Naive thymus-derived CD4-positive, alpha-beta T cell (primary cell): ENCODE data around the gene CCDC88B. TPM values are rescaled to one million over a fixed set of nuclear protein-coding genes. Genes with fewer than 3 reads are reported as not detected.

Source experiments
- ATAC-seq: fragments of 150-1000 bp; cut with Tn5 transposase; 2 replicates; pipeline ENCODE4 v1.10.0; 2021; ENCODE audit warnings: mild to moderate bottlenecking, moderate library complexity
- CTCF ChIA-PET: fragments of 350-600 bp; sonication (Branson Sonifier 250); formaldehyde crosslinking; loops from one replicate; lab custom pipeline; 2021; ENCODE audit warnings: antibody characterized with exemption; lab: Charles Lee
- POLR2A ChIA-PET: fragments of 350-600 bp; sonication (Branson Sonifier 250); formaldehyde crosslinking; loops from one replicate; lab custom pipeline; 2021; ENCODE audit warnings: antibody characterized with exemption, inconsistent platforms; lab: Charles Lee
- DNase-seq, 9 donors: peaks; one replicate each; pipeline versions ENCODE4 v3.0.0 to v3.0.0-alpha.2; 2020 to 2022; ENCODE audit warnings: mixed read lengths in 1 of 9
- H3K27ac ChIP-seq: one replicate; pipeline ENCODE4 v1.7.0; 2013; ENCODE audit warnings: mild to moderate bottlenecking, low read depth, low read length, moderate library complexity
- H3K27me3 ChIP-seq, 2 donors: one replicate each; pipeline ENCODE4 v1.7.0; 2013; ENCODE audit warnings: low read length in 2 of 2, mild to moderate bottlenecking in 2 of 2, moderate library complexity in 2 of 2; ENCODE audit not compliant: control insufficient read depth in 2 of 2, insufficient read depth in 2 of 2
- H3K36me3 ChIP-seq, 3 experiments: 1 replicate in 2 of 3; 2 replicates in 1 of 3; pipeline ENCODE4 v1.7.0; 2013; ENCODE audit warnings: low read length in 3 of 3, mild to moderate bottlenecking in 3 of 3, moderate library complexity in 1 of 3; ENCODE audit not compliant: insufficient read depth in 3 of 3, control insufficient read depth in 2 of 3
- H3K4me1 ChIP-seq, 2 donors: one replicate each; pipeline ENCODE4 v1.7.0; 2013; ENCODE audit warnings: low read length in 2 of 2, mild to moderate bottlenecking in 2 of 2, moderate library complexity in 1 of 2; ENCODE audit not compliant: control insufficient read depth in 2 of 2, insufficient read depth in 2 of 2
- H3K4me3 ChIP-seq: 2 replicates; pipeline ENCODE4 v1.7.0; 2013; ENCODE audit warnings: mild to moderate bottlenecking, low read length
- H3K9me3 ChIP-seq, 3 experiments: 1 replicate in 2 of 3; 2 replicates in 1 of 3; pipeline ENCODE4 v1.7.0; 2013; ENCODE audit warnings: low read length in 3 of 3; ENCODE audit not compliant: control insufficient read depth in 2 of 3
- H3K27ac Mint-ChIP-seq, 9 donors: one replicate each; pipeline ENCODE4 v1.8.0; 2020 to 2022; ENCODE audit warnings: mixed read lengths in 9 of 9, mild to moderate bottlenecking in 8 of 9, moderate library complexity in 5 of 9, inconsistent platforms in 2 of 9
- H3K27me3 Mint-ChIP-seq, 5 donors: one replicate each; pipeline ENCODE4 v1.8.0; 2021 to 2022; ENCODE audit warnings: mixed read lengths in 5 of 5, mild to moderate bottlenecking in 1 of 5
- H3K36me3 Mint-ChIP-seq, 5 donors: one replicate each; pipeline ENCODE4 v1.8.0; 2020 to 2022; ENCODE audit warnings: mixed read lengths in 5 of 5, mild to moderate bottlenecking in 3 of 5, inconsistent platforms in 1 of 5
- H3K4me1 Mint-ChIP-seq, 7 donors: one replicate each; pipeline ENCODE4 v1.8.0; 2020 to 2022; ENCODE audit warnings: mixed read lengths in 7 of 7, mild to moderate bottlenecking in 3 of 7, inconsistent platforms in 1 of 7
- H3K4me3 Mint-ChIP-seq, 10 donors: one replicate each; pipeline ENCODE4 v1.8.0; 2020 to 2022; ENCODE audit warnings: mild to moderate bottlenecking in 10 of 10, mixed read lengths in 10 of 10, moderate library complexity in 6 of 10, inconsistent platforms in 2 of 10
- H3K9me3 Mint-ChIP-seq, 11 donors: one replicate each; pipeline ENCODE4 v1.8.0; 2020 to 2022; ENCODE audit warnings: mixed read lengths in 11 of 11, mild to moderate bottlenecking in 4 of 11, inconsistent platforms in 1 of 11, moderate library complexity in 1 of 11
- intact Hi-C, 2 donors: fragments of 100-400 bp; cut with micrococcal nuclease; formaldehyde crosslinking; loops; one replicate each; pipeline ENCODE4 v1.15.1; 2023
- polyA plus RNA-seq, 2 donors: library from polyadenylated mRNA; unstranded; fragments of 300-500 nt; fragmentation: Illumina TruSeq; gene quantifications; one replicate each; pipeline ENCODE4 v1.2.3, GENCODE V29; 2021
- total RNA-seq, 6 experiments: library from RNA in 5 of 6; stranded (reverse) in 5 of 6; gene quantifications; 1 replicate in 5 of 6; 2 replicates in 1 of 6; pipeline ENCODE4 v1.2.3 and lab custom pipeline; 2021 to 2026

The CCDC88B gene
- total and polyA plus RNA-seq, 7 experiments from 2014 or later: 12.8 to 182 (median 74.3) TPM

- Mint-ChIP-seq H3K4me1 (peaks cover 5 to 21% (median 15%) of the 10 kb centered on the region in 7 donors), H3K9me3 (no peaks in the 10 kb centered on the region), H3K36me3 (peaks cover 0 to 3% (median 0%) of the 10 kb centered on the region in 5 donors), H3K4me3 (no peak overlapping the region), H3K27me3 (no peaks in the 10 kb centered on the region), H3K27ac (no peak overlapping the region)
- no peak for ATAC-seq
- Histone ChIP-seq H3K4me3 (no peak overlapping the region), H3K27me3 (no peaks in the 10 kb centered on the region), H3K9me3 (no peaks in the 10 kb centered on the region), H3K27ac (no peak overlapping the region), H3K36me3 (peaks cover 0 to 43% (median 3%) of the 10 kb centered on the region in 3 experiments), H3K4me1 (peaks cover 5 to 16% of the 10 kb centered on the region in 2 donors)
- ChIA-PET CTCF (interaction anchor here (0.6 to 3.5 kb wide), 2 partner anchors 25 to 37 kb away, joined by 3 to 18 read pairs; partner anchors contain the start of genes PRDX5 and TRMT112), POLR2A (interaction anchor here (0.7 kb wide), 1 partner anchor 36 kb away, joined by 3 read pairs; the partner anchor contains the start of genes PRDX5 and TRMT112)
- intact Hi-C loops: no loop called here
- no peak for DNase-seq
Observed at GRCh38 chr11:64353715-64354506, 13.9 kb downstream of the CCDC88B start.

- ChIA-PET CTCF (interaction anchor here (0.6 to 3.5 kb wide), 6 partner anchors 21 to 1293 kb away, joined by 3 to 18 read pairs (median 4); partner anchors contain the start of genes FERMT3, PRDX5 and TRMT112), POLR2A (interaction anchor here (0.6 to 1.1 kb wide), 3 partner anchors 38 to 803 kb away, joined by 3 to 4 read pairs (median 4); partner anchors contain the start of genes PRDX5 and TRMT112)
- DNase-seq: peak in 6 of 9 donors; percentile 27 to 52 (median 40)
- H3K27ac ChIP-seq: no peak overlapping the region
- no peak overlapping the region for H3K4me3 Mint-ChIP-seq
- peaks cover 15 to 30% (median 24%) of the 10 kb centered on the region in 7 donors for H3K4me1 Mint-ChIP-seq
- H3K36me3 Mint-ChIP-seq: peaks cover 0 to 10% (median 0%) of the 10 kb centered on the region in 5 donors
- H3K4me3 ChIP-seq: no peak overlapping the region
- no peaks in the 10 kb centered on the region for H3K9me3 ChIP-seq
- H3K27me3 Mint-ChIP-seq: no peaks in the 10 kb centered on the region
- intact Hi-C loops: loop anchor here in 1 of 2 donors (1.0 to 5.0 kb wide), 4 partner anchors 13 to 148 kb away; partner anchors contain the start of genes ESRRA, FERMT3 and PRDX5
- peaks cover 0 to 35% (median 3%) of the 10 kb centered on the region in 3 experiments for H3K36me3 ChIP-seq
- no peaks in the 10 kb centered on the region for H3K9me3 Mint-ChIP-seq
- no peaks in the 10 kb centered on the region for H3K27me3 ChIP-seq
- peaks cover 10 to 16% of the 10 kb centered on the region in 2 donors for H3K4me1 ChIP-seq
- H3K27ac Mint-ChIP-seq: no peak overlapping the region
- peak; percentile 60 for ATAC-seq
Observed at GRCh38 chr11:64355078-64355940, 15.3 kb downstream of the CCDC88B start.

GRCh38 chr11:64356498-64357411, 16.8 kb downstream of the CCDC88B start:
- no peaks in the 10 kb centered on the region for H3K9me3 Mint-ChIP-seq
- ChIA-PET CTCF (interaction anchor here (0.5 to 1.0 kb wide), 2 partner anchors 39 to 1537 kb away, joined by 4 to 9 read pairs; partner anchors contain the start of gene PRDX5), POLR2A (no interaction called here)
- H3K27me3 Mint-ChIP-seq: no peaks in the 10 kb centered on the region
- H3K4me3 ChIP-seq: no peak overlapping the region
- no peak overlapping the region for H3K27ac ChIP-seq
- intact Hi-C loops: loop anchor here in 1 of 2 donors (5.0 kb wide), 1 partner anchor 149 kb away; the partner anchor contains the start of gene FERMT3
- H3K27ac Mint-ChIP-seq: peak overlapping the region in 5 of 9 donors; percentile 31 to 86 (median 56)
- no peak for ATAC-seq
- peaks cover 16 to 36% (median 30%) of the 10 kb centered on the region in 7 donors for H3K4me1 Mint-ChIP-seq
- peaks cover 10 to 16% of the 10 kb centered on the region in 2 donors for H3K4me1 ChIP-seq
- H3K4me3 Mint-ChIP-seq: peak overlapping the region in 9 of 10 donors; percentile 9 to 76 (median 39)
- no peaks in the 10 kb centered on the region for H3K9me3 ChIP-seq
- peak in 1 of 9 donors; percentile 48 for DNase-seq
- H3K36me3 ChIP-seq: peaks cover 0 to 45% (median 3%) of the 10 kb centered on the region in 3 experiments
- no peaks in the 10 kb centered on the region for H3K27me3 ChIP-seq
- H3K36me3 Mint-ChIP-seq: peaks cover 0 to 16% (median 0%) of the 10 kb centered on the region in 5 donors

GRCh38 chr11:64357446-64357845, 17.4 kb downstream of the CCDC88B start:
- Mint-ChIP-seq H3K27me3 (no peaks in the 10 kb centered on the region), H3K36me3 (peaks cover 0 to 19% (median 0%) of the 10 kb centered on the region in 5 donors), H3K27ac (peak overlapping the region in 1 of 9 donors; percentile 77), H3K9me3 (no peaks in the 10 kb centered on the region), H3K4me3 (peak overlapping the region in 3 of 10 donors; percentile 20 to 100 (median 79)), H3K4me1 (peaks cover 16 to 40% (median 30%) of the 10 kb centered on the region in 7 donors)
- Histone ChIP-seq H3K36me3 (peaks cover 0 to 45% (median 3%) of the 10 kb centered on the region in 3 experiments), H3K27ac (no peak overlapping the region), H3K9me3 (no peaks in the 10 kb centered on the region), H3K4me3 (no peak overlapping the region), H3K27me3 (no peaks in the 10 kb centered on the region), H3K4me1 (peaks cover 10 to 16% of the 10 kb centered on the region in 2 donors)
- intact Hi-C loops: loop anchor here in 1 of 2 donors (5.0 kb wide), 1 partner anchor 150 kb away; the partner anchor contains the start of gene FERMT3
- ATAC-seq: no peak
- DNase-seq: no peak
- CTCF ChIA-PET: interaction anchor here (1.0 kb wide), 1 partner anchor 40 kb away, joined by 4 read pairs; the partner anchor contains the start of gene PRDX5
- POLR2A ChIA-PET: no interaction called here

GRCh38 chr11:64357904-64358535, 18.0 kb downstream of the CCDC88B start:
- Mint-ChIP-seq H3K36me3 (peaks cover 0 to 21% (median 2%) of the 10 kb centered on the region in 5 donors), H3K27me3 (no peaks in the 10 kb centered on the region), H3K4me3 (peak overlapping the region; percentile 33 to 100 (median 62)), H3K27ac (peak overlapping the region in 2 of 9 donors; percentile 19 to 77), H3K9me3 (no peaks in the 10 kb centered on the region), H3K4me1 (peaks cover 16 to 40% (median 30%) of the 10 kb centered on the region in 7 donors)
- CTCF ChIA-PET: no interaction called here
- intact Hi-C loops: loop anchor here in 1 of 2 donors (5.0 kb wide), 1 partner anchor 151 kb away; the partner anchor contains the start of gene FERMT3
- POLR2A ChIA-PET: interaction anchor here (3.5 kb wide), 1 partner anchor 40 kb away, joined by 25 read pairs; the partner anchor contains the start of genes PRDX5 and TRMT112
- H3K9me3 ChIP-seq: no peaks in the 10 kb centered on the region
- no peaks in the 10 kb centered on the region for H3K27me3 ChIP-seq
- ATAC-seq (peak; percentile 9), DNase-seq (peak in 1 of 9 donors; percentile 48)
- peak overlapping the region; percentile 68 for H3K27ac ChIP-seq
- peaks cover 10 to 16% of the 10 kb centered on the region in 2 donors for H3K4me1 ChIP-seq
- H3K4me3 ChIP-seq: peak overlapping the region; percentile 60
- H3K36me3 ChIP-seq: peaks cover 0 to 44% (median 3%) of the 10 kb centered on the region in 3 experiments
